ENCODE measurements around the gene PTPRD.
"Not testable (repeated sequence)": the region's sequence is repeated elsewhere in the genome, so short reads cannot be mapped to it uniquely, and the experiment has no call there.

The PTPRD gene

GRCh38 chr9:9426454-9426853 is 1186.3 kb downstream of the PTPRD start:
- DNase-seq = not testable (repeated sequence)

DNA sequence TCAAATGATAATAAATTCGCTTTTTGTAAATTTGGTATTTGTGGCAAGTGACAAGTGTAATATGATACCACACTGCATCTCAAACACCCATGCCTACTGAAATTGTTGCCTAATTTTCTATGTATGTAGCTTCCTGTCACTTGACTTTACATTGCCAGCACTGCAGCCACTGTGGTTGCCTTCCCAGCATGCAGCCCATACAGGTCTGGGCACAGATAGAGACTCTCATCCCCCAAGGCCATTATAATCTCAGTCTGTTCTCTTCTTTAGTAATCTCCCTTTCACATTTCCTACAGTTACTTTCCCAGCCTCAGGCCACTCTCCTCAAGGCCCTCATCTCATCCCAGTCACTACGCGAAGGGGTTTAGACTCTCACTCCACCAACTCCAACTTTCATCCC is 1200.6 kb downstream of the PTPRD start:
- peak; percentile 86 for DNase-seq

DNA sequence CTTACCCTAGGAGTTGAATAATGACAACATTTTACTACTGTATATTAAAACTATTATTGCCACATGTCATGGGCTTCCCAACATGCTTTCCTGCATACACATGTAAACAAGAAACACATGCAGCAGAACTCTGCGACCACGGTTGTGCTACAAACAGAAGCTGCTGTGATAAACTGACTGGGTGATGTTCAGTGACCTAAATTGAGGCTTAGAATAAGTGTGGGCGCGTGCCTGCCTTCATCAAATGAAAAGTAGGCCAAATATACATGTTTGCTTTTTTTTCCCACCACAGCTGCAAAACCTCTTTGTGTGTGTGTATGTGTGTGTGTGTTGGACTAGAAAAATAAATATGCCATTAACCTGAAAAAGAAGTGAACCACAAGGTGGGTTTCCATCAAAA is 1202.1 kb downstream of the PTPRD start:
- peak; percentile 67 for DNase-seq

- no peak for DNase-seq
These were observed 1212.8 kb downstream of the PTPRD start for GRCh38 chr9:9399982-9400381.

DNA sequence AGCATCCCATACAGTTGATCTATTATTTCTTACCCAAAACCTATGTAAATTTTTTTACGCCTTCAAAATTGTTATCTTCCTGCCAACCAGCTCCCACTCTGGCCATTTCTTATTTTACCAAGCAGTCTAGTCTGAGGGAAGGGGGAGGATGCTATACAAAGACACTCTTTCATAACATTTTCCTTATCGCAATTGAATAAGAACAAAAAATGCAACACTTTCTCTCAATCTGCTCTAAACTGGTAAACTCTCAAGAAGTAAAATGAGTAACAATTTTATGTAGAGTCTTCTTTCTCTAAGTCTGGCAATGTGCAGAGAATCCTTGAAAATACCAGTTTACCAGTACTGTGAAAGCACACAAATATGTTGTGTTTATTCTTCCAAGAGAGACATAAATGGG is 1216.3 kb downstream of the PTPRD start:
- DNase-seq = no peak

DNA sequence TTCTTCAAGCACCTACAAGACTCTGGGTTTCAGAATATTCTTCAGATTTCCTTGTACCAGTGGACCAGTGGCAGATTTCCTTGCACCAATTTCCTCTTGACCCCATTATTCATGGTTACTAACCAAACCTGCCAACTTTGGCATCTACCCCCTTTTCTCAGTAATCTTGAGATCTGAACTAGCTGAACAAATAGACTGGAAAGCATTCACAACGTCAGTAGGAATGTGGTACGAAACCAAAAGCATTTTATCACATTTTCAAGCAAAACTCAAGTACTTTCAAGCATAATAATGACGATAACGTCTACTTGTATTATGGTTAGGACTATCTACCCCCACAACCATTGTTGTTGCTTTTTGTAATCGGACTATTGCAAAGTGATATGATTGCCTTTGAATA is 1217.3 kb downstream of the PTPRD start:
- DNase-seq = no peak

DNA sequence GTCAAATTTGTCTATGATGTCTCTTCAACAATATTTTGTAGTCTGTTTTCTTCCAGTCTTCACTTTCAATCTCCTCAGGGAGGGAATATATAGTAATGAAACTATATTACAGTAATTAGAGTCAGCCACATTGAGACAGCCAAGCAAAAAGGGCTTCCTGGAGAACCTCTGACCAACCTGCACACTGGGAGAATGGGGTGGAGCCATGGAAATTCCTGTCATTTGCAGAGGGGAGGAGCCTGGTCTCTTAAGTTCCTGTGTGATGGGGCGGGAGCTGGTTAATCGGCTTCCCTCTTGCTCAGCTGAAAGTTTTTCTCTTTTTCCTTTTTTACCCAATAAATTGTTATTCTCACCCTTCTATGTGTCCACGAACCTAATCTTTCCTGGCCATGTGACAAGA is 1220.0 kb downstream of the PTPRD start:
- no peak for DNase-seq

GRCh38 chr9:9389904-9390303 is 1222.9 kb downstream of the PTPRD start:
- DNase-seq = no peak

GRCh38 chr9:9387511-9388115 is 1225.2 kb downstream of the PTPRD start:
- peak; percentile 38 for DNase-seq

DNA sequence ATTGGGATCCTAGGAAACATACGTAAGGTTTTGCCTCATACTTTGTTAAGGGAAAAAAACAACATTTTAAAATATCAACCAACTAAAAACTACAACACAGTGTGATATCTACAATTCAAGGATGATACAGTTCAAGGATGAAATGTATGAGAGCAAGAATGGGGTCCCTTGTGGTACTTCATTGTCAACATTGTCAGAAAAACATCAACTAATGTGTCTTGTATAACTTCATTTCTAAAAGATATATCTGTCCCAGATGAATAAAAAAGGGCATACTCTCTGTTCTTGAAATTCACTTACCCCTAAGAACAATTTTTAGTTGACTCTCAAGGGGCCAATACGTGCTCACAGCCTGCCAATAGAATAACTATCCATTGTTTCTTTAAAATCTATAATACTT is 1250.5 kb downstream of the PTPRD start:
- DNase-seq = no peak

GRCh38 chr9:9352877-9353481 is 1259.8 kb downstream of the PTPRD start:
- peak; percentile 48 for DNase-seq

DNA sequence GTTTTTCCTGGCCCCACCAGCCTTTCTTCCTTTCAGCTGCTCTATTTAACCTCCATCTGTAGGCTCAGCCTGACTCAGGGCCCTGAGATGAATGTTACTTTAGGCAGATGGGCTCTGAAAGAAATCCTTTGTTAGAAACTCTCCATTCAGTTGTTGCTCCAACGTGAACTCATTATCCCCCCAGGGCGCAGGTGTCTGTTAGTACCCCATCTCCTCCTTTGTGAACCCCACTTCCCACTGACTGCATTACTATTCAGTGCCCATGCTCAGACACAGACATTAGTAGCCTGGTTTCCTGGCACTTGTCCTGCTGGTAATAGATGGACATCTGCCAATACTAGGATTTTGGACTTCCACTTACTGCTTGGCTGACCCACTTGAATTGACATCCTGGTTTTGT is 1271.6 kb downstream of the PTPRD start:
- peak; percentile 93 for DNase-seq

- peak; percentile 23 for DNase-seq
These were observed 1275.7 kb downstream of the PTPRD start for GRCh38 chr9:9337129-9337528.

DNA sequence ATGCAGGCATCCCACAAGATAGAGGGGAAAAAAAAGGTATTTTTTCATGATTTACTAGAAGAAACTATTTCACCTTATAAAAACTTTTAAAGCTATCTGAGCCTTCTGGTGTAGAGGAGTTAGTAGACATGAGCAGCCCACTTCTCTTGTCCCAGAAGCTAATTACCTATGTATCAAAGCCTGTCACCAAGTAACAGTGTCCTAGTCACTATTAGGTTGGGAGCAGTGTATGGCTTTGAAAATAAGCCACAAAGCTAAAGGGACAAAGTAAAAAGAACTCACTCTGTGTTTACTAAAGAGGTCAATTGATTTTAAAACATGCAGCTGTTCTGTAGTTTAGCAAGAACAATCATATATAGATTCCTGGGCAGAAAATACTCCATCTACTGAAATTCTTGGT is 1286.1 kb downstream of the PTPRD start:
- DNase-seq = no peak

DNA sequence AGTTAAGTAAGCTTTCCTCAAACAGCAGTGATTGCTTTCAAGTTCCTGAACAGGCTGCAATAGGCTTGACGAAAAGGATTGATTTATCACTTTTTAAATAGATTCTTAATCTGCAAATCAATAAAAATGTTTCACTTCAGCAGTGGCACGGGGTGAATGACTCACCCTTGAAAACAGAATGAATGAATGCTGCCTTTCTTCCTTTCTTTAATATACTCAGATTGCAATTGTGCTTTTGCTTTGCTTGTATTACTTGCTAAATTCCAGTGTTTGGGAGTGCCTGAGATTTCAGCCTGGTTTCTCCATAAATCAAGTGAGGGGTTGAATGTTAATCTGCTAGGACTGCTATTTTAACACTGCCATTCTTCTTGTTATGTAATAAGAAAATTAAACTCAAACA is 1293.8 kb downstream of the PTPRD start:
- peak; percentile 40 for DNase-seq

DNA sequence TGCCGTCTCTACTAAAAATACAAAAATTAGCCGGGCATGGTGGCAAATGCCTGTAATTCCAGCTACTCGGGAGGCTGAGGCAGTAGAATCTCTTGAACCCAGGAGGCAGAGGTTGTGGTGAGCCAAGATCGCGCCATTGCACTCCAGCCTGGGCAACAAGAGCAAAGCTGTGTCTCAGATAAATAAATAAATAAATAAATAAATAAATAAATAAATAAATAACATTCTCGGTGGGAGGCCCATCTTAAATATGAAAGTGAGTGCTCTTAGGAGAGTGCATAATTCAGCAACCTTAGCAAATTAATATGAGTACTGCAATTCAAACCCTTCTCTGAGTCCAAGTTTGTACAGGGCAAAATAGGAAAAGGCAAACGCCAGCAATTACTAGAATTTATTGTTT is 1302.1 kb downstream of the PTPRD start:
- DNase-seq = not testable (repeated sequence)

GRCh38 chr9:9305600-9305999 is 1307.2 kb downstream of the PTPRD start:
- DNase-seq = no peak

GRCh38 chr9:9299134-9299533 is 1313.7 kb downstream of the PTPRD start:
- peak; percentile 84 for DNase-seq

- DNase-seq = no peak
These were observed 1326.8 kb downstream of the PTPRD start for GRCh38 chr9:9286001-9286400.

- no peak for DNase-seq
These were observed 1328.6 kb downstream of the PTPRD start for GRCh38 chr9:9284201-9284600.

- DNase-seq = peak; percentile 50
These were observed 1329.4 kb downstream of the PTPRD start for GRCh38 chr9:9283159-9283986.

DNA sequence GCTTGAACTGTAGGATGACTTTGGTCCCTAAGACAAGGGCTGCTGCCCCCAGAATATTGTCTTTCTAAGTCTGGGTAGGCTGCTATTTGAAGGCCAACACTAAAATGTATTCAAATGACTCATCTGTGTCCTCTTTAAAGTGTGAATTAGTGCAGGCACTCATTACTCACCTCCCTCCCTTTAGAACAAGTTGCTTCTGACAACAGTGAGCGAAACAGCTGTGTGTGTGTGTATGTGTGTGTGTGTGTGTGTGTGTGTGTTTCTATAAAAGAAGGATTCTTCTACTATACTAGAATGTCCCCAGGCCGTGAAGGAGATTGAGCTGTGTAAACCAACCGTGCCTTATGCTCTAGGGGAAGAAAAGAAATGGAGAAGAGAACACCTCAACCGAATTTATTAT is 1337.2 kb downstream of the PTPRD start:
- DNase-seq = peak; percentile 38

DNA sequence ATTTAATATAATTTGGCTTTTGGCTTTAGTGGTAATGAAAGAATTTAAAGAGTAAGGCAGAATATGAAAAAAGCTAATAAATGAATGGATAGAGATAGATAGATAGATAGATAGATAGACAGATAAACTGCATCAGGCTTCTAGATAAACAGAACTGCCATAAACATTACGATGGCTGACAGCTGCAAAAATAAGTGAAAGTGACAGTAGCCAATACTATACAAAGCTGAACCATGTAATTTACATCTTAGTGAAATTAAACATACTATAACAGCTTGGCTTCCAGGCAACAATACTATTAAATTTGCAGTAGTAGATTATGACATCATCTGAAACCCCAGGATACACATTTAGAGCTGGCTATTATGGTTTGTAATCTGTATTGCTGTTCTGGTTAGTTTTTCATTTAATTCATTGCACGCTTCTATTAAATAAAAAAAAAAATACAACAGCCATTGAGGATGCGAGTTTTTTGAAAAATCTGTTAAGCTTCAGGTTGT is 1354.8 kb downstream of the PTPRD start:
- DNase-seq = peak; percentile 95

- no peak for DNase-seq
These were observed 1366.1 kb downstream of the PTPRD start for GRCh38 chr9:9246726-9247125.

Measured in NCI-H69 (cell line).